SK-N-SH (cell line): Measurements from ENCODE around the gene ZBTB46. TPM values are rescaled to one million over a fixed set of nuclear protein-coding genes. Genes with fewer than 3 reads are reported as not detected.

Experiments used
- CTCF ChIA-PET: fragments of 300-600, 350-600 bp; formaldehyde crosslinking; extraction: SDS; loops from one replicate; lab custom pipeline; 2021; lab: Yijun Ruan, JAX
- POLR2A ChIA-PET: fragments of 350-600 bp; sonication (Branson Sonifier 250); formaldehyde crosslinking; extraction: SDS; loops from one replicate; lab custom pipeline; 2020; ENCODE audit warnings: antibody characterized with exemption, inconsistent platforms; lab: Yijun Ruan, JAX
- DNase-seq: peaks from one replicate; pipeline ENCODE4 v3.0.0; 2012
- H2AFZ ChIP-seq: fragments of 200-600 bp; sonication (generic); 2 replicates; pipeline ENCODE4 v1.8.1; 2016; ENCODE audit warnings: antibody characterized with exemption, mild to moderate bottlenecking, low read depth
- H3F3A ChIP-seq: fragments of 200-600 bp; sonication (generic); replicated peaks from 2 replicates; pipeline ENCODE3; 2016; ENCODE audit warnings: antibody characterized with exemption, mild to moderate bottlenecking; ENCODE audit not compliant: insufficient read depth
- H3K27ac ChIP-seq, 2 experiments: fragments of 200-500 bp in 1 of 2; fragments of 200-600 bp in 1 of 2; sonication (Bioruptor generic) in 1 of 2; sonication (generic), shearing (Covaris generic) in 1 of 2; 2 replicates each; pipeline versions ENCODE4 v1.5.1 to v1.6.1; 2014 to 2016; ENCODE audit warnings: low read depth in 2 of 2, inconsistent platforms in 1 of 2, low read length in 1 of 2, mild to moderate bottlenecking in 1 of 2, mixed read lengths in 1 of 2
- H3K27me3 ChIP-seq: fragments of 200-600 bp; sonication (generic), shearing (Covaris generic); 2 replicates; pipeline ENCODE4 v1.6.1; 2016; ENCODE audit warnings: mixed run types; ENCODE audit not compliant: insufficient read depth
- H3K36me3 ChIP-seq, 2 experiments: fragments of 200-500 bp in 1 of 2; fragments of 200-600 bp in 1 of 2; sonication (Bioruptor generic) in 1 of 2; sonication (generic) in 1 of 2; replicated peaks in 1 of 2; 2 replicates each; pipeline versions ENCODE3 to v1.5.1; 2014 to 2016; ENCODE audit warnings: low read length in 1 of 2, mild to moderate bottlenecking in 1 of 2; ENCODE audit not compliant: insufficient read depth in 2 of 2, control insufficient read depth in 1 of 2
- H3K4me1 ChIP-seq, 2 experiments: fragments of 200-500 bp in 1 of 2; fragments of 200-600 bp in 1 of 2; sonication (Bioruptor generic) in 1 of 2; sonication (generic), shearing (Covaris generic) in 1 of 2; 2 replicates each; pipeline versions ENCODE4 v1.5.1 to v1.6.1; 2014 to 2016; ENCODE audit warnings: low read depth in 1 of 2, low read length in 1 of 2, mixed run types in 1 of 2; ENCODE audit not compliant: insufficient read depth in 2 of 2, control insufficient read depth in 1 of 2
- H3K4me2 ChIP-seq: fragments of 200-600 bp; sonication (generic), shearing (Covaris generic); 2 replicates; pipeline ENCODE4 v1.6.1; 2017; ENCODE audit warnings: mixed run types
- H3K4me3 ChIP-seq, 2 experiments: fragments of 200-500 bp in 1 of 2; fragments of 200-600 bp in 1 of 2; sonication (Bioruptor generic) in 1 of 2; sonication (generic), shearing (Covaris generic) in 1 of 2; 2 replicates each; pipeline versions ENCODE4 v1.5.1 to v1.8.1; 2014 to 2016; ENCODE audit warnings: low read depth in 2 of 2, inconsistent platforms in 1 of 2, low read length in 1 of 2, mild to moderate bottlenecking in 1 of 2, mixed read lengths in 1 of 2, moderate library complexity in 1 of 2
- H3K79me2 ChIP-seq: fragments of 200-600 bp; sonication (generic); 2 replicates; pipeline ENCODE4 v1.8.1; 2017; ENCODE audit warnings: mild to moderate bottlenecking; ENCODE audit not compliant: insufficient read depth
- H3K9ac ChIP-seq: fragments of 200-600 bp; sonication (generic); 2 replicates; pipeline ENCODE4 v1.6.1; 2017; ENCODE audit warnings: mixed run types
- H3K9me2 ChIP-seq: fragments of 200-600 bp; sonication (generic); 2 replicates; pipeline ENCODE4 v1.6.1; 2017; ENCODE audit warnings: mixed run types
- H3K9me3 ChIP-seq: fragments of 200-600 bp; sonication (generic); 2 replicates; pipeline ENCODE4 v1.6.1; 2017; ENCODE audit warnings: mixed run types, mild to moderate bottlenecking, moderate library complexity
- H4K20me1 ChIP-seq: fragments of 200-600 bp; sonication (generic); 2 replicates; pipeline ENCODE4 v1.6.1; 2017; ENCODE audit warnings: mild to moderate bottlenecking, mixed run types; ENCODE audit not compliant: insufficient read depth
- ELF1 ChIP-seq: IDR thresholded peaks from 2 replicates; pipeline ENCODE4 v1.4.0; 2012
- EZH2phosphoT487 ChIP-seq: fragments of 200-600 bp; sonication (generic); IDR thresholded peaks from 2 replicates; pipeline ENCODE4 v1.6.1; 2017; ENCODE audit warnings: low read depth, mixed run types, mild to moderate bottlenecking, antibody characterized with exemption, moderate library complexity, borderline replicate concordance
- GABPA ChIP-seq: IDR thresholded peaks from 2 replicates; pipeline ENCODE4 v1.4.0; 2012; ENCODE audit warnings: low read depth, mild to moderate bottlenecking
- GATA2 ChIP-seq: sonication (generic); formaldehyde crosslinking; IDR thresholded peaks from 2 replicates; pipeline ENCODE4 v1.5.0; 2020; ENCODE audit warnings: mild to moderate bottlenecking, missing genetic modification reagents
- IRF3 ChIP-seq: fragments of 150-350 bp; IDR thresholded peaks from 2 replicates; pipeline ENCODE4 v1.6.1; 2016; ENCODE audit warnings: mild to moderate bottlenecking, low read depth, low read length
- JUND ChIP-seq: IDR thresholded peaks from 2 replicates; pipeline ENCODE4 v1.4.0; 2012
- MEF2A ChIP-seq: IDR thresholded peaks from 2 replicates; pipeline ENCODE4 v1.4.0; 2012; ENCODE audit warnings: low read depth, borderline replicate concordance
- NRF1 ChIP-seq: IDR thresholded peaks from 2 replicates; pipeline ENCODE4 v1.6.1; 2012; ENCODE audit warnings: low read depth, mild to moderate bottlenecking, low read length
- PBX3 ChIP-seq: IDR thresholded peaks from 2 replicates; pipeline ENCODE4; 2012
- POLR2AphosphoS5 ChIP-seq: IDR thresholded peaks from 2 replicates; pipeline ENCODE4 v1.6.1; 2012; ENCODE audit warnings: low read depth, low read length
- RAD21 ChIP-seq: IDR thresholded peaks from 2 replicates; pipeline ENCODE4 v1.6.1; 2012; ENCODE audit warnings: mild to moderate bottlenecking, low read length
- RCOR1 ChIP-seq: fragments of 150-350 bp; IDR thresholded peaks from 2 replicates; pipeline ENCODE4 v1.6.1; 2017; ENCODE audit warnings: antibody characterized with exemption, low read length
- RFX5 ChIP-seq: IDR thresholded peaks from 2 replicates; pipeline ENCODE4 v1.6.1; 2012; ENCODE audit warnings: mild to moderate bottlenecking, improper control_type of control experiment, low read length
- RXRA ChIP-seq: IDR thresholded peaks from 2 replicates; pipeline ENCODE4 v1.4.0; 2012; ENCODE audit warnings: low read depth, mild to moderate bottlenecking, borderline replicate concordance
- SIN3A ChIP-seq: IDR thresholded peaks from 2 replicates; pipeline ENCODE4 v1.6.1; 2012; ENCODE audit warnings: low read depth, mild to moderate bottlenecking, low read length, moderate library complexity, borderline replicate concordance
- SMC3 ChIP-seq: IDR thresholded peaks from 2 replicates; pipeline ENCODE4 v1.6.1; 2012; ENCODE audit warnings: low read depth, low read length, improper control_type of control experiment
- TCF12 ChIP-seq: IDR thresholded peaks from 2 replicates; pipeline ENCODE4 v1.4.0; 2012
- USF2 ChIP-seq: fragments of 150-350 bp; IDR thresholded peaks from 2 replicates; pipeline ENCODE4 v1.6.1; 2017; ENCODE audit warnings: antibody characterized with exemption, low read length, low read depth, borderline replicate concordance
- WGBS: methylation state at CpG from one replicate; pipeline ENCODE4 v1.1.6; 2017; ENCODE audit warnings: low lambda C conversion rate; 5-methylcytosine and 5-hydroxymethylcytosine counted together
- polyA plus RNA-seq, 3 experiments: library from polyadenylated mRNA; depleted of rRNA; stranded (reverse); fragments of >200 nt; gene quantifications; 2 replicates each; pipeline ENCODE4 v1.2.3, GENCODE V29; 2012

Gene ZBTB46
- polyA plus RNA-seq, 1 of the 3 experiments (the other 2 are of a cell fraction) = 0.15 TPM

GRCh38 chr20:63815615-63816253 lies 15.3 kb downstream of the ZBTB46 start:
- Histone ChIP-seq H3K79me2 (no peaks in the 10 kb centered on the region), H4K20me1 (peaks cover 4% of the 10 kb centered on the region; the same call in 1 of the 2 replicates), H3K27ac (no peak overlapping the region), H3K36me3 (no peaks in the 10 kb centered on the region), H3K9me2 (no peaks in the 10 kb centered on the region), H3K4me1 (no peaks in the 10 kb centered on the region), H3K4me3 (no peak overlapping the region), H3K27me3 (no peaks in the 10 kb centered on the region), H3K9me3 (no peaks in the 10 kb centered on the region), H2AFZ (no peak overlapping the region)
- 85% methylated on average over 6 of the region's 14 CpGs for WGBS
- CTCF ChIA-PET = interaction anchor here (1.7 kb wide), 1 partner anchor 29 kb away, joined by 6 read pairs; no protein-coding TSS in a partner anchor
- TF ChIP-seq RXRA (no peak), PBX3 (no peak), NRF1 (no peak), TCF12 (no peak), IRF3 (no peak), SMC3 (no peak), SIN3A (no peak), GATA2 (no peak), ELF1 (no peak), POLR2AphosphoS5 (no peak), RCOR1 (no peak), JUND (no peak), USF2 (no peak), RFX5 (no peak), RAD21 (no peak), MEF2A (no peak), GABPA (no peak), EZH2phosphoT487 (no peak)
- TF ChIP-seq, all 33 proteins: peak for 0
- Histone ChIP-seq H3F3A (peaks cover 9% of the 10 kb centered on the region), H3K4me2 (no peak overlapping the region), H3K9ac (no peak overlapping the region)
- no peak for DNase-seq
- POLR2A ChIA-PET = no interaction called here
